HepG2 (cell line): ENCODE results near the gene MAN1B1. TPM values are rescaled to one million over a fixed set of nuclear protein-coding genes. Genes with fewer than 3 reads are reported as not detected.

Experiments used
- ATF1 ChIP-seq: IDR thresholded peaks from 2 replicates; pipeline ENCODE4 v1.6.1; 2016; ENCODE audit warnings: mild to moderate bottlenecking, control low read depth
- CCDC6 ChIP-seq: sonication (generic); formaldehyde crosslinking; IDR thresholded peaks from 2 replicates; pipeline ENCODE4 v1.8.1; 2022; ENCODE audit warnings: mild to moderate bottlenecking, missing genetic modification reagents, moderate library complexity
- HDAC1 ChIP-seq: sonication (generic); formaldehyde crosslinking; IDR thresholded peaks from 2 replicates; pipeline ENCODE4 v1.5.1; 2020; ENCODE audit warnings: mild to moderate bottlenecking, missing genetic modification reagents
- KLF16 ChIP-seq, 2 experiments: sonication (generic) in 1 of 2; formaldehyde crosslinking in 1 of 2; IDR thresholded peaks; 2 replicates each; pipeline versions ENCODE4 v1.6.1 to v1.8.0; 2016 to 2023; ENCODE audit warnings: missing genetic modification reagents in 2 of 2, missing compliant biosample characterization in 1 of 2
- KLF6 ChIP-seq: IDR thresholded peaks from 2 replicates; pipeline ENCODE4 v1.8.0; 2016; ENCODE audit warnings: missing biosample characterization, missing genetic modification reagents
- LCORL ChIP-seq, 2 experiments: fragments of 450-650 bp in 1 of 2; sonication (generic) in 1 of 2; formaldehyde crosslinking in 1 of 2; IDR thresholded peaks; 2 replicates each; pipeline versions ENCODE4 v1.5.0 to v1.6.1; 2017 to 2020; ENCODE audit warnings: antibody characterized with exemption in 1 of 2, missing genetic modification reagents in 1 of 2
- MAZ ChIP-seq, 2 experiments: sonication (generic) in 1 of 2; formaldehyde crosslinking in 1 of 2; IDR thresholded peaks; 2 replicates each; pipeline versions ENCODE4 v1.5.0 to v1.6.1; 2012 to 2020; ENCODE audit warnings: low read depth in 2 of 2, mild to moderate bottlenecking in 2 of 2, borderline replicate concordance in 1 of 2, improper control_type of control experiment in 1 of 2, low read length in 1 of 2, missing genetic modification reagents in 1 of 2, moderate library complexity in 1 of 2
- NRL ChIP-seq: sonication (generic); formaldehyde crosslinking; IDR thresholded peaks from 2 replicates; pipeline ENCODE4 v1.5.0; 2020; ENCODE audit warnings: missing genetic modification reagents, mild to moderate bottlenecking, moderate library complexity, borderline replicate concordance
- PCBP1 ChIP-seq: fragments of 200-400 bp; formaldehyde crosslinking; IDR thresholded peaks from 2 replicates; pipeline ENCODE4 v1.6.1; 2017; ENCODE audit warnings: mild to moderate bottlenecking, low read depth, low read length, borderline replicate concordance
- RARA ChIP-seq: IDR thresholded peaks from 2 replicates; pipeline ENCODE4 v1.6.1; 2016; ENCODE audit warnings: missing genetic modification reagents, missing compliant biosample characterization
- ZBTB42 ChIP-seq: sonication (generic); formaldehyde crosslinking; IDR thresholded peaks from 2 replicates; pipeline ENCODE4 v1.5.0; 2020; ENCODE audit warnings: mild to moderate bottlenecking, missing genetic modification reagents
- ZIK1 ChIP-seq: sonication (generic); formaldehyde crosslinking; IDR thresholded peaks from 2 replicates; pipeline ENCODE4 v1.5.0; 2020; ENCODE audit warnings: mild to moderate bottlenecking, low read depth, missing genetic modification reagents, borderline replicate concordance
- ZNF224 ChIP-seq: sonication (generic); formaldehyde crosslinking; IDR thresholded peaks from 2 replicates; pipeline ENCODE4 v1.5.0; 2020; ENCODE audit warnings: mild to moderate bottlenecking, missing genetic modification reagents
- ZNF225 ChIP-seq: sonication (generic); formaldehyde crosslinking; IDR thresholded peaks from 2 replicates; pipeline ENCODE4 v1.4.0; 2020; ENCODE audit warnings: mild to moderate bottlenecking, missing genetic modification reagents
- ZNF431 ChIP-seq: sonication (generic); formaldehyde crosslinking; IDR thresholded peaks from 2 replicates; pipeline ENCODE4 v1.9.0; 2022; ENCODE audit warnings: missing genetic modification reagents, low read depth, mild to moderate bottlenecking, borderline replicate concordance
- ZNF510 ChIP-seq: sonication (generic); formaldehyde crosslinking; IDR thresholded peaks from 2 replicates; pipeline ENCODE4 v1.4.0; 2020; ENCODE audit warnings: low read depth, mild to moderate bottlenecking, missing genetic modification reagents
- ZNF563 ChIP-seq: sonication (generic); formaldehyde crosslinking; IDR thresholded peaks from 2 replicates; pipeline ENCODE4 v1.8.0; 2022; ENCODE audit warnings: mild to moderate bottlenecking, moderate library complexity, missing genetic modification reagents
- ZNF724P ChIP-seq: sonication (generic); formaldehyde crosslinking; IDR thresholded peaks from 2 replicates; pipeline ENCODE4 v1.8.0; 2022; ENCODE audit warnings: missing genetic modification reagents, borderline replicate concordance
- ZNF75D ChIP-seq: sonication (generic); formaldehyde crosslinking; IDR thresholded peaks from 2 replicates; pipeline ENCODE4 v1.8.1; 2023; ENCODE audit warnings: missing genetic modification reagents, mild to moderate bottlenecking, borderline replicate concordance
- polyA plus RNA-seq, 8 experiments: library from polyadenylated mRNA; depleted of rRNA in 3 of 8; stranded (reverse) in 7 of 8; unstranded in 1 of 8; fragments of >200 nt; fragmentation: Illumina TruSeq in 4 of 8; extraction: Trizol in 4 of 8; gene quantifications; 2 replicates each; pipeline versions ENCODE4 v1.2.1 to v1.2.3, GENCODE V29; 2011 to 2016; ENCODE audit warnings: low read depth in 4 of 8, missing spikeins in 1 of 8, mixed read lengths in 1 of 8; ENCODE audit not compliant: insufficient read depth in 1 of 8
- total RNA-seq, 5 experiments: library from RNA; depleted of rRNA; stranded (reverse); fragments of >200 nt; fragmentation: Illumina TruSeq; extraction: Trizol; gene quantifications; 2 replicates each; pipeline ENCODE4 v1.2.3, GENCODE V29; 2016; ENCODE audit warnings: low read depth in 1 of 5
- TF ChIP-seq, protein P1 (sequence below): sonication (generic); formaldehyde crosslinking; IDR thresholded peaks from 2 replicates; pipeline ENCODE4; 2020; ENCODE audit warnings: missing genetic modification reagents, mild to moderate bottlenecking, borderline replicate concordance
- TF ChIP-seq, protein P2 (sequence below), 2 experiments: fragments of 450-650 bp in 1 of 2; sonication (generic) in 1 of 2; formaldehyde crosslinking; IDR thresholded peaks; 2 replicates each; pipeline versions ENCODE4 v1.5.0 to v1.8.0; 2020 to 2022; ENCODE audit warnings: mild to moderate bottlenecking in 1 of 2, missing genetic modification reagents in 1 of 2
- TF ChIP-seq, protein P3 (sequence below): sonication (generic); formaldehyde crosslinking; IDR thresholded peaks from 2 replicates; pipeline ENCODE4 v1.8.0; 2022; ENCODE audit warnings: mild to moderate bottlenecking, missing genetic modification reagents, moderate library complexity

The MAN1B1 gene
- total and polyA plus RNA-seq, 2 of the 13 experiments (the other 11 are each of a cell fraction or from before 2014, with no cell fraction given), result 48.9 to 59.5 TPM

DNA sequence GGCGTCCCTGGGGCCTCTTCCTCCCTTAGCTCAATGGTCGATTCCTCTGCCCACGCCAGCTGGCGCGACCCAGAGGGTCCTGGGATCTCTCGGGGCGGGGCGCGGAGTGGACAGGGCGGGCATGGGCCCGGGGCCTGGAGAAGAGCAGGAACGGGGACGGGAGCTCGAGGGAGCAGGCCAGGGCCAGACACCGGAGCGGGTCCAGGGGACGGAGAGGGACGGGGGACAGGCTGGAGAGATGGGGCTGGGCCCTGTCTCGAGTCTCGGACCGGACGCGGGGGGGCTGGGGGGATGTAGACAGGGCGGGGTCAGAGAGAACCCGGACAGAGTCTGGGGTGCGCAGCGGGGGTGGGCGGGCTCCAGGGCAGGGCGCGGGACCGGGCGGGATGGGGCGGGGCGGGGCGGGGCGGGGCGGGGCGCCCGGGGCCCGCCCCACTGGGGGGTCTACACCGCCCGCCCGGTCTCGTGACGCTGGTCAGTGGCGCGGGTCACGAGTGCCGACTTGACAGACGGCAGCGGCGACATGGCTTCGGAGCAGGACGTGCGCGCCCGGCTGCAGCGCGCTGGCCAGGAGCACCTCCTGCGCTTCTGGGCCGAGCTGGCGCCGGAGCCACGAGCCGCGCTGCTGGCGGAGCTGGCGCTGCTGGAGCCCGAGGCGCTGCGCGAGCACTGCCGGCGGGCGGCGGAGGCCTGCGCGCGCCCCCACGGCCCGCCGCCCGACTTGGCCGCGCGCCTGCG, 9.6 kb upstream of the MAN1B1 start, which contains the start of gene UAP1L1 (continued):
- TF ChIP-seq, protein P1, sequence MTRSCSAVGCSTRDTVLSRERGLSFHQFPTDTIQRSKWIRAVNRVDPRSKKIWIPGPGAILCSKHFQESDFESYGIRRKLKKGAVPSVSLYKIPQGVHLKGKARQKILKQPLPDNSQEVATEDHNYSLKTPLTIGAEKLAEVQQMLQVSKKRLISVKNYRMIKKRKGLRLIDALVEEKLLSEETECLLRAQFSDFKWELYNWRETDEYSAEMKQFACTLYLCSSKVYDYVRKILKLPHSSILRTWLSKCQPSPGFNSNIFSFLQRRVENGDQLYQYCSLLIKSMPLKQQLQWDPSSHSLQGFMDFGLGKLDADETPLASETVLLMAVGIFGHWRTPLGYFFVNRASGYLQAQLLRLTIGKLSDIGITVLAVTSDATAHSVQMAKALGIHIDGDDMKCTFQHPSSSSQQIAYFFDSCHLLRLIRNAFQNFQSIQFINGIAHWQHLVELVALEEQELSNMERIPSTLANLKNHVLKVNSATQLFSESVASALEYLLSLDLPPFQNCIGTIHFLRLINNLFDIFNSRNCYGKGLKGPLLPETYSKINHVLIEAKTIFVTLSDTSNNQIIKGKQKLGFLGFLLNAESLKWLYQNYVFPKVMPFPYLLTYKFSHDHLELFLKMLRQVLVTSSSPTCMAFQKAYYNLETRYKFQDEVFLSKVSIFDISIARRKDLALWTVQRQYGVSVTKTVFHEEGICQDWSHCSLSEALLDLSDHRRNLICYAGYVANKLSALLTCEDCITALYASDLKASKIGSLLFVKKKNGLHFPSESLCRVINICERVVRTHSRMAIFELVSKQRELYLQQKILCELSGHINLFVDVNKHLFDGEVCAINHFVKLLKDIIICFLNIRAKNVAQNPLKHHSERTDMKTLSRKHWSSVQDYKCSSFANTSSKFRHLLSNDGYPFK (CRISPR knock-in tag), result no peak
- TF ChIP-seq KLF6 (CRISPR knock-in tag), result no peak
- TF ChIP-seq, protein P2, sequence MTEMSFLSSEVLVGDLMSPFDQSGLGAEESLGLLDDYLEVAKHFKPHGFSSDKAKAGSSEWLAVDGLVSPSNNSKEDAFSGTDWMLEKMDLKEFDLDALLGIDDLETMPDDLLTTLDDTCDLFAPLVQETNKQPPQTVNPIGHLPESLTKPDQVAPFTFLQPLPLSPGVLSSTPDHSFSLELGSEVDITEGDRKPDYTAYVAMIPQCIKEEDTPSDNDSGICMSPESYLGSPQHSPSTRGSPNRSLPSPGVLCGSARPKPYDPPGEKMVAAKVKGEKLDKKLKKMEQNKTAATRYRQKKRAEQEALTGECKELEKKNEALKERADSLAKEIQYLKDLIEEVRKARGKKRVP (CRISPR knock-in tag; IDR thresholded peaks at IDR 0.05), result no peak
- no peak for TF ChIP-seq ZNF75D (CRISPR knock-in tag)
- TF ChIP-seq ATF1 (CRISPR knock-in tag), result no peak
- no peak for TF ChIP-seq ZNF224 (CRISPR knock-in tag)
- TF ChIP-seq KLF16 (CRISPR knock-in tag; IDR thresholded peaks at IDR 0.05), result no peak
- TF ChIP-seq ZNF724P (CRISPR knock-in tag), result peak; percentile 36; the same call in 1 of the 2 replicates
- no peak for TF ChIP-seq ZIK1 (CRISPR knock-in tag)
- no peak for TF ChIP-seq ZNF431 (CRISPR knock-in tag)
- TF ChIP-seq MAZ (IDR thresholded peaks at IDR 0.05; ENCODE audit: borderline replicate concordance, low read depth, low read length), result no peak
- TF ChIP-seq MAZ (CRISPR knock-in tag; IDR thresholded peaks at IDR 0.05; ENCODE audit: low read depth), result no peak; the same call in 1 of the 2 replicates
- TF ChIP-seq LCORL (IDR thresholded peaks at IDR 0.05), result no peak
- TF ChIP-seq LCORL (CRISPR knock-in tag; IDR thresholded peaks at IDR 0.05), result no peak
- 0 out of 2 replicates have a peak, but pooled peaks have one; percentile 51 for TF ChIP-seq ZBTB42 (CRISPR knock-in tag)
- no peak for TF ChIP-seq CCDC6
- TF ChIP-seq RARA (CRISPR knock-in tag), result no peak
- TF ChIP-seq, protein P3, sequence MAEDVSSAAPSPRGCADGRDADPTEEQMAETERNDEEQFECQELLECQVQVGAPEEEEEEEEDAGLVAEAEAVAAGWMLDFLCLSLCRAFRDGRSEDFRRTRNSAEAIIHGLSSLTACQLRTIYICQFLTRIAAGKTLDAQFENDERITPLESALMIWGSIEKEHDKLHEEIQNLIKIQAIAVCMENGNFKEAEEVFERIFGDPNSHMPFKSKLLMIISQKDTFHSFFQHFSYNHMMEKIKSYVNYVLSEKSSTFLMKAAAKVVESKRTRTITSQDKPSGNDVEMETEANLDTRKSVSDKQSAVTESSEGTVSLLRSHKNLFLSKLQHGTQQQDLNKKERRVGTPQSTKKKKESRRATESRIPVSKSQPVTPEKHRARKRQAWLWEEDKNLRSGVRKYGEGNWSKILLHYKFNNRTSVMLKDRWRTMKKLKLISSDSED (CRISPR knock-in tag), result no peak
- TF ChIP-seq ZNF510 (CRISPR knock-in tag), result no peak
- TF ChIP-seq NRL (CRISPR knock-in tag), result no peak; the same call in 1 of the 2 replicates
- peak; percentile 38; the same call in 1 of the 2 replicates for TF ChIP-seq HDAC1 (CRISPR knock-in tag)
- TF ChIP-seq PCBP1, result 0 out of 2 replicates have a peak, but pooled peaks have one; percentile 50
- no peak; the same call in 1 of the 2 replicates for TF ChIP-seq ZNF563
- TF ChIP-seq ZNF225, result no peak
